ENCODE results near the gene WFDC10A. TPM values are rescaled to one million over a fixed set of nuclear protein-coding genes. Genes with fewer than 3 reads are reported as not detected.
"Not testable (repeated sequence)": the region's sequence is repeated elsewhere in the genome, so short reads cannot be mapped to it uniquely, and the experiment has no call there.

The WFDC10A gene
- total RNA-seq, 6 experiments from 2014 or later = not detected

DNA sequence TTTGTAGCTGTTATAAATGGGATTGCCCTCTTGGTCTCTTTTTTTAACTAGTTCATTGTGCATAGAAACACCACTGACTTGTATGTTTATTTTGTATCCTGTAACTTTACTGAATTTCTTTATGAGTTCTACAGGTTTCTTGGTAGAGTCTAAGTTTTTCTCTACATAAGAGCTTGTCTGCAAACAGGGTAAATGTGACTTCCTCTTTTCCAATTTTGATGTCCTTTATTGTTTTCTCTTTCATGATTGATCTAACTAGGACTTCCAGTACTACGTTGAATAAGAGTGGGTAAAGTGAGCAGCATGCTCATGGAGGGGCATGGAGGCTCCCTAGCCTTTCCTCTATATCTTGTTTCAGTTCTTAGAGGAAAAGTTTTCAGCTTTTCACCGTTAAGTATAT lies 3.0 kb upstream of the WFDC10A start:
- Histone ChIP-seq H3K4me1 (no peaks in the 10 kb centered on the region), H3K27me3 (no peaks in the 10 kb centered on the region), H3K36me3 (no peaks in the 10 kb centered on the region), H3K27ac (no peak overlapping the region), H3K4me3 (no peak overlapping the region), H3K9me3 (no peaks in the 10 kb centered on the region)
- WGBS (ENCODE audit: insufficient coverage, low coverage, low lambda C conversion rate, missing lambda C conversion rate) = 36% methylated on average over 2 of the region's 2 CpGs
- intact Hi-C loops (cut with DNase I) = no loop called here
- DNase-seq (no peak), ATAC-seq (no peak)
- TF ChIP-seq, protein P1, sequence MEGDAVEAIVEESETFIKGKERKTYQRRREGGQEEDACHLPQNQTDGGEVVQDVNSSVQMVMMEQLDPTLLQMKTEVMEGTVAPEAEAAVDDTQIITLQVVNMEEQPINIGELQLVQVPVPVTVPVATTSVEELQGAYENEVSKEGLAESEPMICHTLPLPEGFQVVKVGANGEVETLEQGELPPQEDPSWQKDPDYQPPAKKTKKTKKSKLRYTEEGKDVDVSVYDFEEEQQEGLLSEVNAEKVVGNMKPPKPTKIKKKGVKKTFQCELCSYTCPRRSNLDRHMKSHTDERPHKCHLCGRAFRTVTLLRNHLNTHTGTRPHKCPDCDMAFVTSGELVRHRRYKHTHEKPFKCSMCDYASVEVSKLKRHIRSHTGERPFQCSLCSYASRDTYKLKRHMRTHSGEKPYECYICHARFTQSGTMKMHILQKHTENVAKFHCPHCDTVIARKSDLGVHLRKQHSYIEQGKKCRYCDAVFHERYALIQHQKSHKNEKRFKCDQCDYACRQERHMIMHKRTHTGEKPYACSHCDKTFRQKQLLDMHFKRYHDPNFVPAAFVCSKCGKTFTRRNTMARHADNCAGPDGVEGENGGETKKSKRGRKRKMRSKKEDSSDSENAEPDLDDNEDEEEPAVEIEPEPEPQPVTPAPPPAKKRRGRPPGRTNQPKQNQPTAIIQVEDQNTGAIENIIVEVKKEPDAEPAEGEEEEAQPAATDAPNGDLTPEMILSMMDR (IDR thresholded peaks at IDR 0.05) = no peak
- TF ChIP-seq POLR2A (IDR thresholded peaks at IDR 0.05) = no peak

DNA sequence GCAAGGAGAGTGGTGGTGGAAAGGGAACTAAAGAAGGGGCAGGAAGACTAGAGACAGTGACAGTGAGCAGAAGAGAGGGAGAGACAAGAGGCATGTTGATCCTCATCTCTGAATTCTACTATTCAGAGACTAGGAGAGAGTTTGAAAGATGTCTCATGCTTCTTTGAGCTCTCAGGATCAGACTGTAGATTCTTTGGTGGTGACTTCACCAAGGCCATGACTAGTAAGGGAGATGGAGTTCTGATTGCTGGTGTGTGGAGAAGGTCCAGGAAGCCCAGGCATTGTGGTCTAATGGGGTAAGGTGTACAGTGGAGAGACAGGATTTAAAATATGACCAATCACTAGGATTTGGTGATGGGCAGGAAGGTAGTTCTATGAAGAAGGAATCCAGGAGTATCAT lies 832 bp downstream of the WFDC10A start:
- no peaks in the 10 kb centered on the region for H3K9me3 ChIP-seq
- H3K4me3 ChIP-seq = no peak overlapping the region
- ATAC-seq = no peak

GRCh38 chr20:45631184-45631583 lies 1.6 kb downstream of the WFDC10A start, which contains the start of gene WFDC9:
Gene WFDC9, minus strand, starts transcription at chr20:45631284. Its CDS starts 21,103 bp downstream, at chr20:45610181.
- Histone ChIP-seq H3K36me3 (no peaks in the 10 kb centered on the region), H3K27me3 (no peaks in the 10 kb centered on the region), H3K4me1 (no peaks in the 10 kb centered on the region), H3K9me3 (no peaks in the 10 kb centered on the region), H3K27ac (no peak within 1 kb of the TSS), H3K4me3 (no peak within 1 kb of the TSS)
- ATAC-seq = no peak
- no peak for DNase-seq
- no peak for TF ChIP-seq POLR2A (IDR thresholded peaks at IDR 0.05)
- TF ChIP-seq, protein P1 (IDR thresholded peaks at IDR 0.05) = no peak
- WGBS (ENCODE audit: insufficient coverage, low coverage, low lambda C conversion rate, missing lambda C conversion rate) = 44% methylated on average over 3 of the region's 4 CpGs
- intact Hi-C loops (cut with DNase I) = no loop called here

More for the DNA sequence above, 832 bp downstream of the WFDC10A start:
- Histone ChIP-seq H3K36me3 (no peaks in the 10 kb centered on the region), H3K4me1 (no peaks in the 10 kb centered on the region), H3K27me3 (no peaks in the 10 kb centered on the region), H3K27ac (no peak overlapping the region)
- TF ChIP-seq POLR2A (IDR thresholded peaks at IDR 0.05) = no peak
- TF ChIP-seq, protein P1 (IDR thresholded peaks at IDR 0.05) = no peak
- intact Hi-C loops (cut with DNase I) = no loop called here
- no peak for DNase-seq

DNA sequence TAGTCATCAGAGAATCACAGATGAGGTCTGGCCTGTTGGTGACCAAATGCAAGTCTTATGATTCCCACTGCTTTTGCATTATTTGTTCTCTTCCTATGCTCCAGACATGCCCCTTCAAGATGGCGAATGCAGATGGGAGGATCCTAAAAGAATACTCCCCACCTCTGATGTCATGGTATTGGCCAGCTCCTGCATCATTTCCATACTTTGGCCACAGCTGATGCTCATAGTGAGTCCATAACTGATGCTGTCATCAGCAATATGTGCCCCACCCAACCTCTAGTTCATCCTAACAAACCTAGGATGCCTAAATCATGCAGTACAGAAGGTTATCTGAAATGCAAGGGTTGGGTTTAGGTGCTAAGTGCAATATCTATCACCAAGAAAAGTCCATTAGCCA lies 7.0 kb downstream of the WFDC10A start:
- Histone ChIP-seq H3K27me3 (no peaks in the 10 kb centered on the region), H3K4me1 (no peaks in the 10 kb centered on the region), H3K9me3 (no peaks in the 10 kb centered on the region), H3K27ac (no peak overlapping the region), H3K36me3 (no peaks in the 10 kb centered on the region), H3K4me3 (no peak overlapping the region)
- WGBS (ENCODE audit: insufficient coverage, low coverage, low lambda C conversion rate, missing lambda C conversion rate) = no CpG with 5 or more reads among the region's 1 CpG
- ATAC-seq (no peak), DNase-seq (no peak)
- no peak for TF ChIP-seq POLR2A (IDR thresholded peaks at IDR 0.05)
- TF ChIP-seq, protein P1 (IDR thresholded peaks at IDR 0.05) = no peak
- intact Hi-C loops (cut with DNase I) = no loop called here

GRCh38 chr20:45639687-45640086 lies 10.1 kb downstream of the WFDC10A start:
- H3K36me3 ChIP-seq = no peaks in the 10 kb centered on the region
- no peaks in the 10 kb centered on the region for H3K9me3 ChIP-seq
- intact Hi-C loops (cut with DNase I) = no loop called here
- H3K4me3 ChIP-seq = no peak overlapping the region
- H3K4me1 ChIP-seq = no peaks in the 10 kb centered on the region
- DNase-seq (no peak), ATAC-seq (no peak)
- H3K27me3 ChIP-seq = no peaks in the 10 kb centered on the region
- no peak overlapping the region for H3K27ac ChIP-seq
- TF ChIP-seq, protein P1 (IDR thresholded peaks at IDR 0.05) = no peak
- TF ChIP-seq POLR2A (IDR thresholded peaks at IDR 0.05) = no peak
- 68% methylated on average over 5 of the region's 5 CpGs for WGBS (ENCODE audit: insufficient coverage, low coverage, low lambda C conversion rate, missing lambda C conversion rate)

DNA sequence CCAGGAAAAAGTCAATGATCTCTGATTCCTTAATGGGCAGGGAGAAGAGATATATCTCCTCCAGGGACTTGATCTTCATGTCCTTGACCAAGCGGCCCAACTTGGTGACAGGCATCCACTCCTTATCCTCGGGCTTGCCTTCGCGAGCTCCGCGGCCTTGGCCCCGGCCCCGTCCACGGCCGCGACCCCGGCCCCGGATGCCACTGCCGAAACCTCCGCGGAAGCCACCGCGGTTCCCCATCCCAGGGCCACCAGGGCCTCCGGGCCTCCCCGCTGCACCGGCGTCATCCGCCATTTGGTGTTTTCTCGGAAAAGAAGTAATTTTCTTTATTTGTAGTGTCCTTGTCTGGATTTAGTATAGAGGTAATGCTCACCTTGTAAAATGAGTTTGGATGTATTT lies 11.5 kb downstream of the WFDC10A start:
- H3K27ac ChIP-seq; H3K27me3 ChIP-seq; intact Hi-C loops (cut with DNase I); ATAC-seq; H3K9me3 ChIP-seq; H3K4me1 ChIP-seq; H3K36me3 ChIP-seq; DNase-seq; H3K4me3 ChIP-seq: not testable (repeated sequence)
- WGBS (ENCODE audit: insufficient coverage, low coverage, low lambda C conversion rate, missing lambda C conversion rate) = 80% methylated on average over 2 of the region's 24 CpGs

DNA sequence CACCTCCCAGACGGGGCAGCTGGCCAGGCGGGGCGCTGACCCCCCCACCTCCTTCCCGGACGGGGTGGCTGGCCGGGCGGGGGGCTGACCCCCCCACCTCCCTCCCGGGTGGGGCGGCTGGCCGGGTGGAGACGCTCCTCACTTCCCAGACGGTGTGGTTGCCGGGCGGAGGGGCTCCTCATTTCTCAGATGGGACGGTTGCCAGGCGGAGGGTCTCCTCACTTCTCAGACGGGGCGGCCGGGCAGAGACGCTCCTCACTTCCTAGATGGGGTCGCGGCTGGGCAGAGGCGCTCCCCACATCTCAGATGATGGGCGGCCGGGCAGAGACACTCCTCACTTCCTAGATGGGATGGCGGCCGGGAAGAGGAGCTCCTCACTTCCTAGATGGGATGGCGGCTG lies 16.3 kb downstream of the WFDC10A start:
- H3K9me3 ChIP-seq; H3K27ac ChIP-seq; H3K27me3 ChIP-seq; intact Hi-C loops (cut with DNase I); DNase-seq; H3K36me3 ChIP-seq; H3K4me3 ChIP-seq; H3K4me1 ChIP-seq; ATAC-seq: not testable (repeated sequence)
- WGBS (ENCODE audit: insufficient coverage, low coverage, low lambda C conversion rate, missing lambda C conversion rate) = no CpG with 5 or more reads among the region's 28 CpGs

Data from right lobe of liver (tissue), 6 donors.